Measurements from ENCODE around the gene MGA.
A peak's percentile ranks its signal among the peaks of the same experiment; 100 is the strongest.

The MGA gene

DNA sequence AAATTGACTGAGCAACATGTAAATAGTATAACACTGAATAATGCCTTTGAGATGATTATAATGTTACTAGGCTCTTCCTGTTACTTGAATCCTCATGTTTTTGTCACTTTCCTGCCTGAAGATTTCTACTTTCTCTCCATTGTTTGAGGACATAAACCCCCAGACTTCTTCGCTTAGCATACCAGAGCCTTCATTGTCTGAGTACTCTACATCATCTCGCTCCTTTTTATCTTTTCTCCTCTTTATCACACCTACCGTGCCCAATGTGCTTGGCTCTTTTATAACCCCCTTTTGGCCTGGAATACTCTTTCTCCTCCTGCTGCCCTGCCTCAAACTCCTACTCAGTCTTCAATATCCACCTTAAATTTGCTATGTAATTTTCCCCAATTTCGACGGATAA lies 30.3 kb upstream of the MGA start:
- TF ChIP-seq, protein P1, sequence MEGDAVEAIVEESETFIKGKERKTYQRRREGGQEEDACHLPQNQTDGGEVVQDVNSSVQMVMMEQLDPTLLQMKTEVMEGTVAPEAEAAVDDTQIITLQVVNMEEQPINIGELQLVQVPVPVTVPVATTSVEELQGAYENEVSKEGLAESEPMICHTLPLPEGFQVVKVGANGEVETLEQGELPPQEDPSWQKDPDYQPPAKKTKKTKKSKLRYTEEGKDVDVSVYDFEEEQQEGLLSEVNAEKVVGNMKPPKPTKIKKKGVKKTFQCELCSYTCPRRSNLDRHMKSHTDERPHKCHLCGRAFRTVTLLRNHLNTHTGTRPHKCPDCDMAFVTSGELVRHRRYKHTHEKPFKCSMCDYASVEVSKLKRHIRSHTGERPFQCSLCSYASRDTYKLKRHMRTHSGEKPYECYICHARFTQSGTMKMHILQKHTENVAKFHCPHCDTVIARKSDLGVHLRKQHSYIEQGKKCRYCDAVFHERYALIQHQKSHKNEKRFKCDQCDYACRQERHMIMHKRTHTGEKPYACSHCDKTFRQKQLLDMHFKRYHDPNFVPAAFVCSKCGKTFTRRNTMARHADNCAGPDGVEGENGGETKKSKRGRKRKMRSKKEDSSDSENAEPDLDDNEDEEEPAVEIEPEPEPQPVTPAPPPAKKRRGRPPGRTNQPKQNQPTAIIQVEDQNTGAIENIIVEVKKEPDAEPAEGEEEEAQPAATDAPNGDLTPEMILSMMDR (IDR thresholded peaks at IDR 0.05; ENCODE audit: low read depth, low read length, poor library complexity, severe bottlenecking), result no peak
- TF ChIP-seq EZH2phosphoT487 (IDR thresholded peaks at IDR 0.05; ENCODE audit: borderline replicate concordance, low read length), result no peak
- Histone ChIP-seq H3K4me3 (ENCODE audit: low read length) (no peak overlapping the region), H3K79me2 (ENCODE audit: control insufficient read depth, low read length) (no peaks in the 10 kb centered on the region)

DNA sequence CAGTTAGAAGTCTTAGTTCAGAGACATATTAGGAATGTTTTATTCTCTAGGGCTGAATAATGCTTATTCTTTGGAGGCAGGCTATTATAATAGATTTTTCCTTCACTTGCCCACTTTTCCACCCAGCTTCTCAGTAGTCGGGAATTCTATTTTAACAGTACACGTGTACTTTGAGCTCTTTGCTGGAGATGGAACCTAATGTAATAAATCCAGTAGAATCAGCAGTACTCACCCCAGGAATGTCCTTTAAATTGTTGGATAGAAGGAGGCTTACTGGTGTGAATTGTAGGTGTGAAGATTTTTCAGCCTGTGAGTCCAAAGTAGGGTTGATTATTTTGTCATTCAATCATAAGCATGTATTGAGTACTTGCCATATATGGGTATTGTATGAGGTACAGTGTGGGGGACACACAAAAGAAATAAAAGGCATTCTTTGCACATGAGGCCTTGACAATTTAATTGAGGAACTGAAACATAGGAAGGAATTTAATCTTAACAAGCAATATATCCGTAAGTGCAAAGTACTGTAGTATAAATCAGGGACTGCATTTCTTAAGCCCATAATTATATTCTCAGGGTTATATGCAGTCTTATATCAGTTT lies 29.5 kb upstream of the MGA start:
- no peaks in the 10 kb centered on the region for H3K79me2 ChIP-seq (ENCODE audit: control insufficient read depth, low read length)

More for the DNA sequence above, 30.3 kb upstream of the MGA start:
- H3K4me2 ChIP-seq (ENCODE audit: low read length), result no peak overlapping the region
- H3K9me2 ChIP-seq (replicated peaks; ENCODE audit: control insufficient read depth, low read length), result no peaks in the 10 kb centered on the region
- H3K27ac ChIP-seq (ENCODE audit: low read depth, low read length), result no peak overlapping the region
- no peaks in the 10 kb centered on the region for H3K36me3 ChIP-seq (ENCODE audit: control insufficient read depth, low read length)
- H3K27me3 ChIP-seq (ENCODE audit: control insufficient read depth, low read length), result no peaks in the 10 kb centered on the region
- H3K9me3 ChIP-seq (ENCODE audit: control insufficient read depth, insufficient read depth, low read length), result no peaks in the 10 kb centered on the region
- H4K20me1 ChIP-seq (ENCODE audit: control insufficient read depth, insufficient read depth, low read depth, low read length), result no peaks in the 10 kb centered on the region
- peaks cover 56% of the 10 kb centered on the region for H3K4me1 ChIP-seq (ENCODE audit: control insufficient read depth, low read length)
- H3F3A ChIP-seq (ENCODE audit: control insufficient read depth, insufficient read depth), result peaks cover 10% of the 10 kb centered on the region

GRCh38 chr15:41631880-41632470 lies 28.2 kb upstream of the MGA start:
- Histone ChIP-seq H3F3A (ENCODE audit: control insufficient read depth, insufficient read depth) (peaks cover 10% of the 10 kb centered on the region), H3K9me3 (ENCODE audit: control insufficient read depth, insufficient read depth, low read length) (no peaks in the 10 kb centered on the region), H3K4me1 (ENCODE audit: control insufficient read depth, low read length) (peaks cover 44% of the 10 kb centered on the region), H3K4me2 (ENCODE audit: low read length) (peak overlapping the region; percentile 73), H3K27me3 (ENCODE audit: control insufficient read depth, low read length) (no peaks in the 10 kb centered on the region), H3K9me2 (replicated peaks; ENCODE audit: control insufficient read depth, low read length) (no peaks in the 10 kb centered on the region), H4K20me1 (ENCODE audit: control insufficient read depth, insufficient read depth, low read depth, low read length) (no peaks in the 10 kb centered on the region), H3K4me3 (ENCODE audit: low read length) (peak overlapping the region; percentile 52; the same call in 1 of the 2 replicates), H3K36me3 (ENCODE audit: control insufficient read depth, low read length) (no peaks in the 10 kb centered on the region), H3K27ac (ENCODE audit: low read depth, low read length) (no peak overlapping the region), H3K79me2 (ENCODE audit: control insufficient read depth, low read length) (no peaks in the 10 kb centered on the region)
- TF ChIP-seq EZH2phosphoT487 (IDR thresholded peaks at IDR 0.05; ENCODE audit: borderline replicate concordance, low read length), result no peak
- TF ChIP-seq, protein P1 (IDR thresholded peaks at IDR 0.05; ENCODE audit: low read depth, low read length, poor library complexity, severe bottlenecking), result no peak

More for the DNA sequence above, 29.5 kb upstream of the MGA start:
- peak overlapping the region; percentile 37 for H3K4me2 ChIP-seq (ENCODE audit: low read length)
- H3K27ac ChIP-seq (ENCODE audit: low read depth, low read length), result no peak overlapping the region
- H3K9me3 ChIP-seq (ENCODE audit: control insufficient read depth, insufficient read depth, low read length), result no peaks in the 10 kb centered on the region
- peaks cover 49% of the 10 kb centered on the region for H3K4me1 ChIP-seq (ENCODE audit: control insufficient read depth, low read length)
- H3K9me2 ChIP-seq (replicated peaks; ENCODE audit: control insufficient read depth, low read length), result no peaks in the 10 kb centered on the region
- H3K27me3 ChIP-seq (ENCODE audit: control insufficient read depth, low read length), result no peaks in the 10 kb centered on the region
- no peaks in the 10 kb centered on the region for H4K20me1 ChIP-seq (ENCODE audit: control insufficient read depth, insufficient read depth, low read depth, low read length)
- H3F3A ChIP-seq (ENCODE audit: control insufficient read depth, insufficient read depth), result peaks cover 10% of the 10 kb centered on the region
- H3K4me3 ChIP-seq (ENCODE audit: low read length), result no peak overlapping the region
- TF ChIP-seq, protein P1 (IDR thresholded peaks at IDR 0.05; ENCODE audit: low read depth, low read length, poor library complexity, severe bottlenecking), result no peak
- no peak for TF ChIP-seq EZH2phosphoT487 (IDR thresholded peaks at IDR 0.05; ENCODE audit: borderline replicate concordance, low read length)
- no peaks in the 10 kb centered on the region for H3K36me3 ChIP-seq (ENCODE audit: control insufficient read depth, low read length)

All from DOHH2 (cell line).